WTC11 (cell line): ENCODE results near the gene SCUBE1. TPM values are rescaled to one million over a fixed set of nuclear protein-coding genes. Genes with fewer than 3 reads are reported as not detected.

Source experiments
- ATAC-seq: fragments of 200-7000 bp; cut with Tn5 transposase; 2 replicates; pipeline ENCODE4 v1.10.0; 2021; ENCODE audit warnings: mild to moderate bottlenecking, moderate library complexity
- CTCF ChIA-PET: fragments of 300-600 bp; sonication (Branson Sonifier 250); formaldehyde crosslinking; loops from one replicate; lab custom pipeline; 2021; ENCODE audit warnings: antibody characterized with exemption; lab: Charles Lee
- POLR2A ChIA-PET: fragments of 350-600 bp; sonication (Branson Sonifier 250); formaldehyde crosslinking; loops from one replicate; lab custom pipeline; 2021; ENCODE audit warnings: antibody characterized with exemption; lab: Charles Lee
- DNase-seq: peaks from one replicate; pipeline ENCODE4 v3.0.0; 2021; ENCODE audit warnings: low spot score
- H3K27ac Mint-ChIP-seq: 2 replicates; pipeline ENCODE4 v1.8.0; 2021; ENCODE audit warnings: mixed read lengths
- H3K27me3 Mint-ChIP-seq: 2 replicates; pipeline ENCODE4 v1.8.0; 2021; ENCODE audit warnings: low read depth, mild to moderate bottlenecking, moderate library complexity, mixed read lengths
- H3K36me3 Mint-ChIP-seq: 2 replicates; pipeline ENCODE4 v1.8.0; 2021; ENCODE audit warnings: mixed read lengths
- H3K4me1 Mint-ChIP-seq: 2 replicates; pipeline ENCODE4 v1.8.0; 2022; ENCODE audit warnings: mixed read lengths
- H3K4me3 Mint-ChIP-seq: 2 replicates; pipeline ENCODE4 v1.8.0; 2021; ENCODE audit warnings: mild to moderate bottlenecking, moderate library complexity, mixed read lengths
- H3K9me3 Mint-ChIP-seq: 2 replicates; pipeline ENCODE4 v1.8.0; 2021; ENCODE audit warnings: mixed read lengths
- AFF4 ChIP-seq: sonication (generic); formaldehyde crosslinking; IDR thresholded peaks from 2 replicates; pipeline ENCODE4 v1.8.1; 2023; ENCODE audit warnings: mild to moderate bottlenecking, missing genetic modification reagents, borderline replicate concordance
- ETV6 ChIP-seq: sonication (generic); formaldehyde crosslinking; IDR thresholded peaks from 2 replicates; pipeline ENCODE4 v1.8.1; 2022; ENCODE audit warnings: mild to moderate bottlenecking, missing genetic modification reagents
- FOXJ3 ChIP-seq: sonication (generic); formaldehyde crosslinking; IDR thresholded peaks from 2 replicates; pipeline ENCODE4 v1.9.0; 2021; ENCODE audit warnings: missing genetic modification reagents, mild to moderate bottlenecking, borderline replicate concordance
- FOXP1 ChIP-seq: sonication (generic); formaldehyde crosslinking; IDR thresholded peaks from 2 replicates; pipeline ENCODE4 v1.8.0; 2022; ENCODE audit warnings: missing genetic modification reagents, mild to moderate bottlenecking, moderate library complexity, borderline replicate concordance
- GRHL2 ChIP-seq: fragments of 250-450 bp; sonication (Bioruptor Pico); IDR thresholded peaks from 2 replicates; pipeline ENCODE4 v1.8.0; 2022; ENCODE audit warnings: mild to moderate bottlenecking, moderate library complexity; ENCODE audit not compliant: insufficient replicate concordance, severe bottlenecking
- JUN ChIP-seq: sonication (generic); formaldehyde crosslinking; IDR thresholded peaks from 2 replicates; pipeline ENCODE4 v1.8.0; 2023; ENCODE audit warnings: mild to moderate bottlenecking, missing genetic modification reagents
- KAT7 ChIP-seq: sonication (generic); formaldehyde crosslinking; IDR thresholded peaks from 2 replicates; pipeline ENCODE4 v1.8.1; 2023; ENCODE audit warnings: missing genetic modification reagents, mild to moderate bottlenecking, borderline replicate concordance
- MYBL2 ChIP-seq: sonication (generic); formaldehyde crosslinking; IDR thresholded peaks from 2 replicates; pipeline ENCODE4 v1.8.1; 2023; ENCODE audit warnings: mild to moderate bottlenecking, moderate library complexity, missing genetic modification reagents
- NFE2L1 ChIP-seq: sonication (generic); formaldehyde crosslinking; IDR thresholded peaks from 2 replicates; pipeline ENCODE4 v1.8.1; 2023; ENCODE audit warnings: missing genetic modification reagents
- RELA ChIP-seq: sonication (generic); formaldehyde crosslinking; IDR thresholded peaks from 2 replicates; pipeline ENCODE4 v1.8.1; 2022; ENCODE audit warnings: missing genetic modification reagents, mild to moderate bottlenecking, borderline replicate concordance
- SP1 ChIP-seq: sonication (generic); formaldehyde crosslinking; conservative IDR thresholded peaks from 2 replicates; pipeline ENCODE4 v1.8.1; 2022; ENCODE audit warnings: missing genetic modification reagents
- ZNF138 ChIP-seq: sonication (generic); formaldehyde crosslinking; conservative IDR thresholded peaks from 2 replicates; pipeline ENCODE4 v1.8.1; 2022; ENCODE audit warnings: mild to moderate bottlenecking, moderate library complexity, missing genetic modification reagents
- ZNF281 ChIP-seq: sonication (generic); formaldehyde crosslinking; IDR thresholded peaks from 2 replicates; pipeline ENCODE4 v1.8.0; 2023; ENCODE audit warnings: mild to moderate bottlenecking, missing genetic modification reagents
- total RNA-seq: library from RNA; stranded (reverse); gene quantifications from 3 replicates; pipeline ENCODE4 v1.2.3, GENCODE V29; 2021
- TF ChIP-seq, protein P1 (sequence below): fragments of 250-450 bp; sonication (Bioruptor Pico); IDR thresholded peaks from 2 replicates; pipeline ENCODE4 v1.8.0; 2021; ENCODE audit warnings: mild to moderate bottlenecking
- TF ChIP-seq, protein P2 (sequence below): sonication (generic); formaldehyde crosslinking; IDR thresholded peaks from 2 replicates; pipeline ENCODE4 v1.8.0; 2022; ENCODE audit warnings: mild to moderate bottlenecking, missing genetic modification reagents
- TF ChIP-seq, protein P3 (sequence below): sonication (generic); formaldehyde crosslinking; IDR thresholded peaks from 2 replicates; pipeline ENCODE4 v1.8.1; 2022; ENCODE audit warnings: mild to moderate bottlenecking, moderate library complexity, missing genetic modification reagents

The SCUBE1 gene
- total RNA-seq, 1 experiment from 2014 or later: 6.9 TPM

GRCh38 chr22:43308060-43308830 is 34.9 kb downstream of the SCUBE1 start:
- no peaks in the 10 kb centered on the region for H3K36me3 Mint-ChIP-seq
- H3K4me3 Mint-ChIP-seq: no peak overlapping the region
- H3K4me1 Mint-ChIP-seq: no peaks in the 10 kb centered on the region
- ATAC-seq: no peak
- no peaks in the 10 kb centered on the region for H3K27me3 Mint-ChIP-seq
- ChIA-PET CTCF (interaction anchor here (0.6 to 4.4 kb wide), 6 partner anchors 14 to 80 kb away, joined by 3 to 25 read pairs (median 6); no protein-coding TSS in a partner anchor), POLR2A (no interaction called here)
- no peak overlapping the region for H3K27ac Mint-ChIP-seq
- no peak for DNase-seq
- TF ChIP-seq FOXP1: no peak
- TF ChIP-seq, protein P1, sequence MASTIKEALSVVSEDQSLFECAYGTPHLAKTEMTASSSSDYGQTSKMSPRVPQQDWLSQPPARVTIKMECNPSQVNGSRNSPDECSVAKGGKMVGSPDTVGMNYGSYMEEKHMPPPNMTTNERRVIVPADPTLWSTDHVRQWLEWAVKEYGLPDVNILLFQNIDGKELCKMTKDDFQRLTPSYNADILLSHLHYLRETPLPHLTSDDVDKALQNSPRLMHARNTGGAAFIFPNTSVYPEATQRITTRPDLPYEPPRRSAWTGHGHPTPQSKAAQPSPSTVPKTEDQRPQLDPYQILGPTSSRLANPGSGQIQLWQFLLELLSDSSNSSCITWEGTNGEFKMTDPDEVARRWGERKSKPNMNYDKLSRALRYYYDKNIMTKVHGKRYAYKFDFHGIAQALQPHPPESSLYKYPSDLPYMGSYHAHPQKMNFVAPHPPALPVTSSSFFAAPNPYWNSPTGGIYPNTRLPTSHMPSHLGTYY (CRISPR knock-in tag): no peak
- TF ChIP-seq SP1: no peak
- TF ChIP-seq, all 79 proteins: peak for 0
- H3K9me3 Mint-ChIP-seq: no peaks in the 10 kb centered on the region

DNA sequence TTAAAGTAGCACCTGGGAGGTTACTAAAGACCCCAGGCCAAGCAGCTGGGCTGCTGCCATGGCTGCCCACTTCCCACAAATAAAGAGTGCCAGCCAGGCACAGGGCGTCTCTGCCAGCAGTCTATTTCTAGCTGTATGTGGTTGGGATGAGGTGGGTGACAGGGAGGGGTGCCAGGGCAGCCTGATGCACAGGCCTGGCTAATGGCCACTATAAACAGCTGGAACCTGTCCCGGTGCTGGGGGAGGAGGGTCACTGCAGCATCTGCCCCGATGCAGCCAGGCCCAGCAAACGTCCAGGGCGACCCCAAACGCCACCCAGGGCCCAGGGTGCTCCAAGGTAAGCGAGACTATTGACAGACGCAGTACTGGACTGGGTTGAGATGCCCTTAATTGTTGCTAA is 37.4 kb downstream of the SCUBE1 start:
- no peak for ATAC-seq
- H3K4me3 Mint-ChIP-seq: no peak overlapping the region
- H3K36me3 Mint-ChIP-seq: no peaks in the 10 kb centered on the region
- no peak for DNase-seq
- no peaks in the 10 kb centered on the region for H3K9me3 Mint-ChIP-seq
- POLR2A ChIA-PET: no interaction called here
- no peak for TF ChIP-seq KAT7 (CRISPR knock-in tag)
- no peak for TF ChIP-seq MYBL2
- no peak for TF ChIP-seq ETV6 (CRISPR knock-in tag)
- no peak for TF ChIP-seq SP1
- TF ChIP-seq, protein P2, sequence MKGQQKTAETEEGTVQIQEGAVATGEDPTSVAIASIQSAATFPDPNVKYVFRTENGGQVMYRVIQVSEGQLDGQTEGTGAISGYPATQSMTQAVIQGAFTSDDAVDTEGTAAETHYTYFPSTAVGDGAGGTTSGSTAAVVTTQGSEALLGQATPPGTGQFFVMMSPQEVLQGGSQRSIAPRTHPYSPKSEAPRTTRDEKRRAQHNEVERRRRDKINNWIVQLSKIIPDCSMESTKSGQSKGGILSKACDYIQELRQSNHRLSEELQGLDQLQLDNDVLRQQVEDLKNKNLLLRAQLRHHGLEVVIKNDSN (CRISPR knock-in tag): no peak
- TF ChIP-seq ZNF138 (CRISPR knock-in tag): no peak
- no peak for TF ChIP-seq FOXJ3 (CRISPR knock-in tag)
- no peak for TF ChIP-seq RELA (CRISPR knock-in tag)
- no peak for TF ChIP-seq AFF4
- TF ChIP-seq JUN (CRISPR knock-in tag): no peak
- no peak for TF ChIP-seq GRHL2 (CRISPR knock-in tag)
- TF ChIP-seq NFE2L1 (CRISPR knock-in tag): no peak
- TF ChIP-seq ZNF281 (CRISPR knock-in tag): no peak
- TF ChIP-seq, protein P3, sequence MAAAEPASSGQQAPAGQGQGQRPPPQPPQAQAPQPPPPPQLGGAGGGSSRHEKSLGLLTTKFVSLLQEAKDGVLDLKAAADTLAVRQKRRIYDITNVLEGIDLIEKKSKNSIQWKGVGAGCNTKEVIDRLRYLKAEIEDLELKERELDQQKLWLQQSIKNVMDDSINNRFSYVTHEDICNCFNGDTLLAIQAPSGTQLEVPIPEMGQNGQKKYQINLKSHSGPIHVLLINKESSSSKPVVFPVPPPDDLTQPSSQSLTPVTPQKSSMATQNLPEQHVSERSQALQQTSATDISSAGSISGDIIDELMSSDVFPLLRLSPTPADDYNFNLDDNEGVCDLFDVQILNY: no peak
- TF ChIP-seq, all 79 proteins: peak for 0
- CTCF ChIA-PET: interaction anchor here (2.3 kb wide), 1 partner anchor 41 kb away, joined by 8 read pairs; no protein-coding TSS in a partner anchor
- Mint-ChIP-seq H3K27me3 (no peaks in the 10 kb centered on the region), H3K27ac (no peak overlapping the region), H3K4me1 (no peaks in the 10 kb centered on the region)
